NCI-H1105 (cell line): ENCODE data around the gene CLDN18.

ENCODE experiments used
- DNase-seq: peaks from one replicate; lab custom pipeline; 2025; lab: John Stamatoyannopoulos, UW

The CLDN18 gene

DNA sequence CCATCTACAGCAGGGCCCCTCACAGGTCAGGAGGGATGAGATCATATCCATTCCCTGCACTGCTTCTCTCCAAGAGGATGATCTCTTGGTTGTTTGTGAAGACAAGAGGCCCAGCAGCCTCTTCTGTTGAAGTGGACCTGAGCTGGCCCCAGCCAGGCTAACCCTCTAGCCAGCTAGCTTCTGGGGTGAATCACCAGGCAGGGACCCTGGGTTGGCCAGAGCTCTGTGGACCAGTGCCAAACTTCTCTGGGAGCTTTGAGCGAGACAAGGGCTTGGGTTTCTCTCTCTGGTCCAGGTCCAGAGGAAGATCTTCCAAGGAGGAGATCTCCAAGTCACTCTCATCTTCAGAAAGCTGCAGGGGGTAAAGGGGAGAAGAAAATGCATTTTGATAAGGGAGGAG is 52.7 kb downstream of the CLDN18 start:
- no peak for DNase-seq

DNA sequence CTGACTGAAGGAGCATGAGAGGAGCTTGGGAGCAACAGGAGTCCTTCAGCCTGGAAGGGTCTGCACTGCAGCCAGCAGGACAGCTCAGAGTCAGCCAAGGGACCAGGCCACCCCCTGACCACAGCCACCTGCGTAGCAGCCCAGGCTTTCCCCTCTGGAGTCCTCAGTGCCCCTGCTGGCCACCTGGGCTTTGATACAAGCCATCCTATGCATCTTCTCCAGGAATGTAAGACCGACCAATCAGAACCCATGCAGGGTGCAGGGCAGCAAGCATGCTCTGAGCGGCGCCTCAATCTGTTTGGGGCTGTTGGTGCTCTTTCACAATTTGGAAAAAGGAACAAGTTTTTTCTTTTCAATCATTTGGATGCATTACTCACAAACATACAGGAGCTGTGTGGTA is 53.5 kb downstream of the CLDN18 start:
- DNase-seq = no peak

DNA sequence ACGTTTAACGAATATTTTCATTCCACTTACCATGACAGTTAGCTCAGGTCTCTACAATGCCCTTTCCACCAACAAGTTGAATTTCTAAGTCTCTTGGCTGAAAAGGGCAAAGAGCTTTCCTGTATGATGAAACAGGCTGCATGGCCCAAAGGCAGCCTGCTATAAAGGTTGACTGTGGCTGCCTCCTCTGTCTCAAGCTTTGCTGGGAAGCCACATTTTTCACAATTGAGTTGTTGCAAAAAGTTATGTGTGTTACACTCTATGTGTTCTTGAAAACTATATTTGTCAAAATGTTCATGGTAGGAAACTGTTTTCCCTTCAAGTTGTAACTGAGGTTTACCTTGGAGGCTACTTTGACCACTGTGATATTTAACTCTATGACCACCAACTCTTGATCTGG is 56.0 kb downstream of the CLDN18 start:
- no peak for DNase-seq

DNA sequence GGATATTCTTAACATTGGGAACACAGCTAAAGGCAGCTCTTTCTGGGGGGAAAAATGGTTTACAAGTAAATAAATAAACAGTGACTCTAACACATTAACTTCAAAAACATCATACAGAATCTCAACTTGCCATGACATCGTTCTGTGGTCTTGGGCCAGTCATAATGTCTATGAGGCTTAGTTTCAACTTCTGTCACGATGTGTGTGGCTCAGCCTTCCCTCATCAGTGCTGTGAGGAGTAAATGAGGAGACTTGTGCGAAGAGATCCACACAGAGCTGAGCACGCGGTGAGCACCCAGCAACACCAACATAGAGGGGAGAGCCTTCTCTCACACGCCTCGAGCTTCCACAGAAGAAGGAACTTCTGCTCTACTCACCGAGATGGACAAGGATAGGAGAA is 56.4 kb downstream of the CLDN18 start:
- no peak for DNase-seq

DNA sequence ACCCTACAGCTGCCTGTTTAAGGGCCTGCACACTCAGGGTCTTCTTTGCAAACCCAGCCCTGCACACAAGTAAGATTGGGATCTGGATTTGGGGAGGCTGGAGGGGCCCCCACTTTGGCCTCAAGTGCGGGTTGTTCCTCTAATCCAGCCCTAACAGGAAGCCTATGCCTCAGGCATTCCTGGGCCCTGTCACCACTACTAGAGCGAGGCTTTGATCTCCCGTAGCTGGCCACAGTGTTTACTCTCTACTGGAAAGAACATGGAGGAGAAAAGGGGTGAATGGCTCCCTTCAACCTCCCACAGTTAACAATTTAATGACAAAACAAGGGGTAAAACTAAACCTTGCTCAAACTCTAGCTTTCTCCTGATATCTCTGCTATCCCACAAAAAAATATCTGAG is 57.0 kb downstream of the CLDN18 start:
- DNase-seq = no peak

DNA sequence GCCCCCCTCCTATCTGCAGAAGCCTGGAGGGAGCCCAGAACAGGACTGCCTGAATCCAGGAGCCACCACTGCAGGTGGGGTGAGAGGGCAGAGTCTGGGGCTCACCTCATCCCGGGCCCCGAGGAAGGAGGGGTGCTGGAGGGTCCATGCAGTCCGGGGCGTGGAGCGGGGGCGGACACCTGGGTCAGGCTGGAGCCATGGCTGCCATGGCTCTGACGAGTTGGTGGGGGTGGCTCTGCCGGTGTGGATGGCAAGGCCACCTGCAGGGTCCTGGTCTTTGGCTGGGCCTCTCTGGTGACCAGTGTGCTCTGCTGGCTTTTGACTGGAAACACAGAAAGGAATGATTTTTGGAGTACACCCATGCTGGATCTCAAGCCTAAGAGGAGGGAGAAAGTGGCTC is 58.1 kb downstream of the CLDN18 start:
- no peak for DNase-seq

DNA sequence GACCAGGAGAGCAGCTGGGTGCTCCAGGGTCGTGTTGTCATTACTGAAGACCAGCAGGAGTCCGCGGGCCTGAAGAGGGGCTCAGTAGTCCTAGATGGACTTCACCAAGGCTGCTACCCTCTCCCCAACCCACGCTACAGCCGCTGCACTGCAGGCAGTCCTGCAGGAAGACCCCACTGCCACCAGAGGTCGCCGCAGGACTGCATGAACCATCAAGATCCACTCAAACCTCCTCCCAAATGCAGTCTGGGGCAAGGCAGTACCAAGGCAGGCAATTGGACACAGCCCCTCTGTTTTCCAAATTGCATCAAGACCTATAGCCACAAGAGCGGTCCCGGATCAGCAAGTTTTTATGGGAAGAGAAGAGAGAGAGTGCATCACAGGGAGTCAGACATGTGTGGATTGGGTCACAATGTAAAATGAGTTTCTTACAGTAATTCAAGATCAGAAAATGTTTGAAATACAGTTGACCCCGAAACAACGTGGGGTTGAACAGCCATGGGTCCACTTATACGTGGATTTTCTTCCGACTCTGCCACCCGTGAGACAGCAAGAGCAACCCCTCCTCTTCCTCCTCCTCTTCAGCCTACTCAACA is 58.7 kb downstream of the CLDN18 start:
- DNase-seq = peak; percentile 66

DNA sequence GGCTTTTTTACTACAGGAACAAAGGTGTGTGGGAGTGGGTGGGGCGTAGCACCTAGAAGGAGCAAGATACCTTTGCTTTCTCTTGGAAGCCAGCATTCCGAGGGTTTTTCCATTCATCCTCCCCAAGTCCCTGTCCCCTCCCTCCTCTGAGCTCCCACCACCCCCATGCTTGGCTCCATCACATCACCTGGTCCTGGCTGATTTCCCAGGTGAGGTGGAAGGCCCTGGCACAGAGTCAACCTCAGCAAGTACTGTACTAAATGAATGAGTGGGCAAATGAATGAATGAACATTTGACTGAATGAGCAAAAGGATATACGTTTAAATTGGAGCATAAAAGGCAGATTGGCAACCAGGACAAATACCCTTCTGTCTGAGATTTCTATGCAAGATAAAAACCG is 60.0 kb downstream of the CLDN18 start:
- peak; percentile 77 for DNase-seq

DNA sequence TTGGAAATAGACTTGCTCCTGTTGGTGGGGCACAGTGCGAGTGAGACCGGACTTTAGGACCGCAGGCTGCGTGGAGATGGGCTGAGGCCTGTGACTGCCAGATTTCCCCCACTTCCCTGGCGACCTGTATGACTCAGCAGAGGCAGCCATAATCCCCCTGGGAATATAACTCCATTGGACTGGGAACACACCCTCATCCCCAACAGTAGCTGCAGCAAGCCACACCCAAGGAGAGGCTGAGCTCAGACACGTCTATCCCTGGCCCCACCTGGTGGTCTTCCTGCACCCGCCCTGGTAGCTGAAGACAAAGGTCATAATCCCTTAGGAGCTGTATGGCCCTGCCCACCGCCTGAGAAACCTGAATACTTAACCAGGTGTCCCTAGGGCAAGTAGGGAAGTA is 62.8 kb downstream of the CLDN18 start:
- DNase-seq = no peak

DNA sequence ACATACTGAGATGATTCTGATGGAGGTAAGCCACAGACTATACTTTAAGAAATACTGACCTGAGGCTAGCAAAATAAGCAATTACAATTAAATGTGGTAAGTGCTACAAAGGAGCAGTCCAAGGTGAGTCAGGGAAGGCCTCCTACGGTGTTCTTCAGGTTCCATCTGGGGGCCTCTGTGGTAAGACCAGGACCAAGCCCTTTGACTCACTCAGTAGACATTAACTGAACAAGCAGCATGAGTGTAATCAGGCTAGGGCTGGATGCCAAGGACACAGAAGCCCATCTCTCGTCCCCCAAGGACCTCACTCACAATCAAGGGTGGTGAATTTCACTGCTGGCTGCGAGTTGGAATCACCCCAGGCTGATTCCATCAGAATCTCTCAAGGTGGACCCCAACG is 68.1 kb downstream of the CLDN18 start:
- no peak for DNase-seq

DNA sequence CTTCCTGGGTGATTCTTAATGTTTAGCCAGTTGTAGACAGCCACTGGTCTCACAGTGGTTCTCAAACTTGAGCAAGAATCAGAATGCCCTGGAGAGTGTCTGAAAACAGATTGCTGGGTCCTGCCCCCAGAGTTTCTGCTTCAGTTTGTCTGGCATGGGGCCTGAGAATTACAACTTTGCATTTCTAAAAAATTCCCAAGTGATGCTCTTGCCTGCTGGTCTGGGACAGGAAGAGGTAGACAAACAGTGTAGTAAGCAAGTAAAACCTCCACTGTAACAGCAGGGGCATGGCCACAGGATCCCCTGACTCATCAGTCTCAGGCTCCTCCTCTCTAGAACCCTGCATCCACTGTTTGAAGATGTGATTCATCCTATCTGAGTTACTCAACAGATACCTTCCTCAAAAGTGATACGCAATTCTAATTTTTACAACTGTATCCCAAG is 69.0 kb downstream of the CLDN18 start:
- DNase-seq = no peak

DNA sequence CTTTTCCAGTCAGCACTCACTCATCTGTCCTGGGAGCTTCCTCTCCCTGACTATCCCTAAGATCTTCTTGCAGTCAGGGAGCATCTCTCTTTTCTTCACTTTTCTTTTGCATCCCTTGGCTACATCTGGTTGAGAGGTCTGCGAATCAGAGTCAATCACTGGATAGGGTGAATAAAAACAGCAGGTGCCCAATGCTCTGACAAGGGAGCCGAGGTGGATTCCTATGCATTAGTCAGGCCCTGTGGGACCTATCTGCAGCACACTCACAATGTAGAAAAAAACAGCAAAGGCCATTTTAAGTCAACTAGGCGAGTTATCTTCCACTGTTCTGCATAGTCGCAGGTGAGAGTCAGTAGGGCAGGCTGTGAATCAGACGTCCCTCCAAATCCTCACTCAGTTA is 69.9 kb downstream of the CLDN18 start:
- DNase-seq = no peak

DNA sequence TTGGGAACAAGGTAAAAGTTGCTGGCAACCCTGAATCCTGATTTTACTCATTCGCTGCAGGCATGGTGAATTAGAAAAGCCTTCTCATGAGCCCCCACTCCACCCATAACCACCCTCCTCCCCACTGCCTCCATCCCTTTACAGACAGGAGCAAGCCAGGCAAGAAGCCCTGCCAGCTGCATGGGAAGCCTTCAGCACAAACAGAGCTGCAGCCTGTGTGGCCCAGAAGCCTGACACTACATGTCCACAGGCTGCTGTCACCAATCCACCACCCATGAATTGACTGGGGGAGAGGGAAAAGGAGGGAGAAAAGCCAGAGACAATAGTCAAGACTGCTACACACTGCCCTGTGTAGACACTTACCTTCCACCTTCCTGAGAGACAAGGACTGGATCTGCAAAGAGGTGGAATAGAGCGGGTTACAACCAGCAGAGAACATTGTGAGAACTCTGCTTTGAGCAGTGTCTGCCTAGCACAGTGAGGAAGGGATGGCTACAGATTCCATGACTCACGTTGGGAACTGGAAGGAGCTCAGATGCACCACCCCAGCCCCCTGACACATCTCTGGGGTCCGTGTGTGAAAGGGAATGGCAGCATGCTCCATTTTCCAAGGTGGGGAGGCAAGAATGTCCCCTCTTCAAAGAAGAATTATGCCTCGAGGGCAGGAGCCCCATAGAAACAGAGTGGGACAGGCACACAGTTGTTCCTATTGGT is 71.6 kb downstream of the CLDN18 start:
- no peak for DNase-seq

DNA sequence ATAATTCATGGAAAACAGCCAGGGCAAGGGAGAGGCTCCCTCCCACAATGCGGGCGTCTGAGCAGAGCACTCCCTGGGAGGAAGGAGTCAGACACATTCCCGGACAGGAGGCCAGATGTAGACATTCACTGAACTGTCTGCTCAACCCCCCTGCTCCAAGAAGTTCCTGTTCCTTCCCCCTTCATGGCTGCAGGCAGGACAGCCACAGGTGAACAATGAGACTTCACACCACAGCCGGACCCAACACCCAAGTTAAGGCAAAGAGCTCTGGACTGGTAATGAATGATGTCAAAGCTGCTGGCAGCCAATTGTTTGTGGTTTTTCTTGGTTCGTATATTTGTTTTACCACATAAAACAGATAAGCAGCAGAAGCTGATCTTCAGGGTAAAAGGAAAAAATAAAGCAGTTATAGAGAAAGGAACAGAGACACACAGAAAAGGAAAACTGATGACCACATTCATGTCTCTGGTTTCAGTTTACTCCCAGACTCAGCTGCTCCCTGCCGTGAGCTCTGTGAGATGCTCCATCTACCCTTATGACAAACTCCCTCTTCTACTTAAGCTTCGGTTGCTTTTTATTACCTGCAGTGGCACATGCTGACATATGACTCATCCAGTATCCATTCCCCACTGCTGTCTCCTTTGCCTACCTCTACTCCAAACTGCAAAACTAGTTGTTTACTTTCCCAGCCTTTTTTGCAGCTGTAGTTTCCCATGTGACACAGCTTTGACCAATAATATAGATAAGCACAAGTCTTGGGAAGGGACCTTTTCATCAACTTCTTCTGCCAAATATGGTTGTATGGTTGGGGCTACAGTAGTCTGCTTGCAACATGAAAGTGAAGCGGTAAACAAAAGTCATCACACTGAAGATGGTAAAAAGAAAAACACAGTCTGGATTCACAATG is 72.4 kb downstream of the CLDN18 start:
- no peak for DNase-seq

DNA sequence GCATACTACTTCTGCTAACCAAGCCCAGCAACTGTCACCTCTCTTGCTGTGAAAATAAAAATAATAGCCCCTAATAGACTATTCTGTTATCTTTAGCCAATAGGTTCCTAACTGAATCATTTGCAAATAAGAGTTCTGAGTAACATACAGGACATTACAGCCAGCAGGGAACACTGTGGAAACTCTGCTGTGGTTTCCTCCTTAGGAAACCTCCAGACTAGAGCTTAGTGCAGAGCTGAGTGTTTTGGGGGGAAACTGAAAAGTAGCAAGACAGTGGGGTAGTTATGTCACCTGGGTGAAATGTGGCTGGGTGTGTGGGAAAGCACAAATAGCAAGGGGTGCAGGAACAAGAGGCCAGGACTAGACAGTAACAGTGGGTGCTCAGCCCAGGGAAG is 73.0 kb downstream of the CLDN18 start:
- DNase-seq = no peak
